NCI-H1105 treated with DMSO at 0.1 percent for 48 hours (cell line): ENCODE measurements around the gene IPO4.
"Not testable (repeated sequence)": the region's sequence is repeated elsewhere in the genome, so short reads cannot be mapped to it uniquely, and the experiment has no call there.

Experiments used
- DNase-seq: peaks from one replicate; lab custom pipeline; 2025; lab: John Stamatoyannopoulos, UW

Gene IPO4, protein sequence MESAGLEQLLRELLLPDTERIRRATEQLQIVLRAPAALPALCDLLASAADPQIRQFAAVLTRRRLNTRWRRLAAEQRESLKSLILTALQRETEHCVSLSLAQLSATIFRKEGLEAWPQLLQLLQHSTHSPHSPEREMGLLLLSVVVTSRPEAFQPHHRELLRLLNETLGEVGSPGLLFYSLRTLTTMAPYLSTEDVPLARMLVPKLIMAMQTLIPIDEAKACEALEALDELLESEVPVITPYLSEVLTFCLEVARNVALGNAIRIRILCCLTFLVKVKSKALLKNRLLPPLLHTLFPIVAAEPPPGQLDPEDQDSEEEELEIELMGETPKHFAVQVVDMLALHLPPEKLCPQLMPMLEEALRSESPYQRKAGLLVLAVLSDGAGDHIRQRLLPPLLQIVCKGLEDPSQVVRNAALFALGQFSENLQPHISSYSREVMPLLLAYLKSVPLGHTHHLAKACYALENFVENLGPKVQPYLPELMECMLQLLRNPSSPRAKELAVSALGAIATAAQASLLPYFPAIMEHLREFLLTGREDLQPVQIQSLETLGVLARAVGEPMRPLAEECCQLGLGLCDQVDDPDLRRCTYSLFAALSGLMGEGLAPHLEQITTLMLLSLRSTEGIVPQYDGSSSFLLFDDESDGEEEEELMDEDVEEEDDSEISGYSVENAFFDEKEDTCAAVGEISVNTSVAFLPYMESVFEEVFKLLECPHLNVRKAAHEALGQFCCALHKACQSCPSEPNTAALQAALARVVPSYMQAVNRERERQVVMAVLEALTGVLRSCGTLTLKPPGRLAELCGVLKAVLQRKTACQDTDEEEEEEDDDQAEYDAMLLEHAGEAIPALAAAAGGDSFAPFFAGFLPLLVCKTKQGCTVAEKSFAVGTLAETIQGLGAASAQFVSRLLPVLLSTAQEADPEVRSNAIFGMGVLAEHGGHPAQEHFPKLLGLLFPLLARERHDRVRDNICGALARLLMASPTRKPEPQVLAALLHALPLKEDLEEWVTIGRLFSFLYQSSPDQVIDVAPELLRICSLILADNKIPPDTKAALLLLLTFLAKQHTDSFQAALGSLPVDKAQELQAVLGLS

DNA sequence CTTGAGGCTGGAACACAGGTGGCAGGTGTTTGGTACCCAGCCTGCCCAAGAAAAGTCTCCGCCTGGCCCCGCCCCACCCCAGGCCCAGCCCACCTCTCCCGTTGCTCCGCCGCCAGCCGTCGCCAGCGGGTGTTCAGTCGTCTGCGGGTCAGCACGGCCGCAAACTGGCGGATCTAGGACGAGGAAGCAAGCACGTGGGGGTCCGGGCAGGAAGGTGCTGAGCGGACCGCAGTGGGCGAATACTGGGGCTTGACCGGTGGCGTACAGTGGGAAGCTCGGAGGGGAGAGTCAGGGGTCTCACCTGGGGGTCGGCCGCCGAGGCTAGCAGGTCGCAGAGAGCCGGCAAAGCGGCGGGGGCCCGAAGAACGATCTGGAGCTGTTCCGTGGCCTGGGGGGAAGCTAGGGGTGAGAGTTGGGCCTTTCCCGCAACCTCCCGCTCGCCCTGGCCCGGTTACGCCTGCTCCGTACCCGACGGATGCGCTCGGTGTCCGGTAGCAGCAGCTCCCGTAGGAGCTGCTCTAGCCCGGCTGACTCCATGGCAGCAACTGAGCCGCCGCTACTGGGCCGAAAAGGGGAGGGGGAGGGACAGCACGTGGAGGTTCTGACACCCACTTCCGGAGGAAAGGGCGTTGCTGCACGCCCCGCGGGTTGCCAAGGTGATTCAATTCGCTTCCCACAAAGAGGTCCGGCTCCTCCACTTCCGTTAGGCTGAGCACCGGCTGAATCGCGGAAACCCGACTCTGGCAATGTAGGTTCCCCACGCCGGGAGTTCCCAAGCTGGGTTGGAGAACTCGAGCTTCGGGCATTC, at the start of gene IPO4:
IPO4 (minus strand) TSS at position 566 of the 808 bp plus-strand sequence; CDS start at position 537, 29 bp downstream.
- peak; percentile 97 for DNase-seq

DNA sequence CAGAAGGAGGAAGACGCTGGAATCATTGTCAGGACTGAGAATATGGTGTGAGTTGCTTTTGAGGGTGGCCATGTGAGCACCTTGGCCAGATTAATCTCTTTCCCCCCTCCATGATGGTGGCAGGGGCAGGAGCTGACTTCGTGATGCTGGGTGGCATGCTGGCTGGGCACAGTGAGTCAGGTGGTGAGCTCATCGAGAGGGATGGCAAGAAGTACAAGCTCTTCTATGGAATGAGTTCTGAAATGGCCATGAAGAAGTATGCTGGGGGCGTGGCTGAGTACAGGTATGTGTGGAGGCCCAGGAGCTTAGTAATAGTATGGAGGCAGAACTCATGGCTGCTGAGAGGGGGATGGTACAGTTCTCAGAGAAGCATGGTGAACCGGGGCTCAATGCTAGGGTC, 49.5 kb upstream of the IPO4 start:
- no peak for DNase-seq

DNA sequence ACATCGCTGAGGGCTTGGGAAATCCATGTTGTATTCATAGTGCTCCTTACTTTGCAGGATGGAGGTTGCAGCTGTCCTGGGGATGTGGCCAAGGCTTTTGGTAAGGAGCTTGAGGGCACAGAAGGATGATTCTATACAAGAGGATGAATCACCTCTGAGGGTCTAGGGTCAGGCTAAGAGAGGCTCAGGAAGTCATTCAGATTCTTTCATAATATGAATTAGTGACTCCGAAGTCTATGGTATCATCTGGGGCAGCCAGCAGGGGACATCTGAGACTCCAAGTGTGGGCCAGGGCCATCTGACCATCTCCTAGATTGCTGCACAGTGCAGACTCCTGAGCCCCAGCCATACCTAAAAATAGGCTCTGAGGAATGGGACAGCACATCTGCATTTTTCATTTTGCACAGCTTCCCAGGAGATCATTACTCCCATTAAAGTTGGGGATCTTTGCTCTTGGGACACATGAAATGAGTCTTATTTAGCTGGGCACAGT, 48.9 kb upstream of the IPO4 start:
- no peak for DNase-seq

DNA sequence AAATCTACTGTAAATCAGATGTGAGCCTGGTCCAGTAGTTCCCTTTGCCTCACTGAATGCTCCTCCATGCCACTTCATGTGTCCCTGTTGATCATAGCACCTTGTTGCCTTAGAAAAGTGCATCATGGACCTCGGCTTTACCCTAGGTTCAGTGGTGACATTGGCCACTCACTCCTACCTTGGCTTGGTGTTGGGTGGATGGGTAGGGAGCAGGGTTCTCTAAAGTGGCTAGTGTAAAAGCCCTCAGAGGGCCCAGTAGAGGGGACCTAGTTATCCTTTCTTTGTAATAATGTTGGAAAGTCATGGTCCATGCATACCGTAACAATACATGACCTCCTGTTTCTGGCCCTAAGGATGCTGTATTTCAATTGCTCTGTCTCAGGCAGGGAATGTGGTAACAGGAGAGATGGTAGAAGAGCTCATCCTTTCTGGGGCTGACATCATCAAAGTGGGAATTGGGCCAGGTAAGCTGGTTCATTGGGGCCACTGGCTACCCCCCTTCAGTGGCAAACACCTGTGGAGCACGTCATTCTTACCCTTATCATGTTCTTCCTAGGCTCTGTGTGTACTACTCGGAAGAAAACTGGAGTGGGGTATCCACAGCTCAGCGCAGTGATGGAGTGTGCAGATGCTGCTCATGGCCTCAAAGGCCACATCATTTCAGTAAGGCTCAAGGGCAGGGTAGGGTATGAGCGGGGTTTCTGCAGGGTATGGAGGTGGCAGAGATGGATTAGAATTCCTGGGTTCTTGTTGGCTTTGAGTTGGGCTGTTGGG, 48.3 kb upstream of the IPO4 start:
- DNase-seq = no peak

DNA sequence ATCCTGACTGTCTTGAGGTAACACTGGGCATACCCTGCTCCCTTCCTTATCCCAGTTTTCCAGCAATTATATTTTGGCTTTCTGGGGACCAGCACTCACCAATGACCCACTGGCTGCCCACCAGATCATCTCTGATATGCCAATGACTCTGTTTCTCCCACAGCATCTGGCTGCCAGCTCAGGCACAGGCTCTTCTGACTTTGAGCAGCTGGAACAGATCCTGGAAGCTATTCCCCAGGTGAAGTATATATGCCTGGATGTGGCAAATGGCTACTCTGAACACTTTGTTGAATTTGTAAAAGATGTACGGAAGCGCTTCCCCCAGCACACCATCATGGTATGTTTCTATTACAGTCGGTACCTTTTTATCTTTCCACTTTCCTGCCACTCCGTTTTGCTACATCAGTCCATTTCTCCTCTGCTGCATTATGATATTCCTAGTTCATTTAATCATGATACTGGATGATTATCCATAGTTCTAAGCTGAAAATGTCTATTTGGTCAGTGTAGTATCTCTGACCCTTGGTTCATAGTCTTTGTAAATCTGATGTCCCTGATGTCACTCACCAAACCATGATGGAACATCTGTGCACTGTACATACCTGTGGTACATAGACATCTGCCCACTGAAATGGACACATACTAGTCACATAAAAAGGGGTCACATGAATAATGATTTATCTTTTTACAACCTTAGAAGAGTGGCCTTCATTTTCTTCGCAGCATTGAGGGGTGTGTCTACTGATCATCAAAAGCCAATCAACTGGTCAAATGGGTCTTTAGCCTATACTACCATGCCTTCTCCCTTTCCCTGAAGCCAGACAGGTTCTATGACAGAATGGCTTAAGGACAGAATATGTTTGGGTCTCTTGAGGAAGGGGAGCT, 47.4 kb upstream of the IPO4 start:
- DNase-seq = no peak

DNA sequence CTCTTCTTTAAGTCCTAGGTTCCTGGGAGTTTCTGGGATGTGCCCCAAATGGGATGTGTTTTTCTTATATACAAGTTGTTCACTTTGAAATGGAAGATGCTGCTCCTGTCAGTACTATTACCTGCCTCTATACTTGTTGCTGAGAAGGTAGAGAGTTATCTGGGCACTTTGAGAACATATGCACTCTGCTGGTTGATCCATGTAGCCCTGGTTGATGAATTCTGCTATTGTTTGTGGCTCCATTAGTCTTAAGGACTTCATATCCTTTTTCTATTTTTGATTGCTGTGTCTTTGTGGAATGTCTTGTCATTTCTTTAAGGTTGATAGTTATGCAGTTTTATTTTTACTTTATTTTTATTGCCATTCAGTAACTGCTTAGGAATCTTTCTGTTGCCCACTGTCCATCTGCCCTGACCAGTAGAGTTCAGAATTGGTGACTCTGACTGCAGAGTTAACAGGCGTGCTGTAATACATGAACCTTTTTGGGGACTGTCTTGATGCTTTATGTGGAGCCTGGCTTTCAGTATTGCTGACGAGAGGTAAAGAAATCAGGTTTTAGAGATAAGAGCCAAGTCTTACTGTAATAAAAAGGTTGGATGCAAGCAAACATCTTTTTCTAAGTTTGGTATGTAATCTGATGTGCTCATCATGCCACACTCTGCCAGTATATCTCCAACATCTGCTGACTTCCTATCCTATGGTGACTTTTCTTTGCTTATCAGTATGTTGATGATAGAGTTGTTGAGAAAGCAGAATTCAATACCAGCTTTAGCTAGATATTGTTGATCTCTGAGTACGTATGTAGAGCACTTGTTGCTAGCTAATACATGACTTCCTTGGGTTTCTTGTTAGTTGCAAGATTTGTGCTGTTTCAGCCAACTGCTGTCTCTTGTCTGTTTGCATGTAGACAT, 45.7 kb upstream of the IPO4 start:
- no peak for DNase-seq

DNA sequence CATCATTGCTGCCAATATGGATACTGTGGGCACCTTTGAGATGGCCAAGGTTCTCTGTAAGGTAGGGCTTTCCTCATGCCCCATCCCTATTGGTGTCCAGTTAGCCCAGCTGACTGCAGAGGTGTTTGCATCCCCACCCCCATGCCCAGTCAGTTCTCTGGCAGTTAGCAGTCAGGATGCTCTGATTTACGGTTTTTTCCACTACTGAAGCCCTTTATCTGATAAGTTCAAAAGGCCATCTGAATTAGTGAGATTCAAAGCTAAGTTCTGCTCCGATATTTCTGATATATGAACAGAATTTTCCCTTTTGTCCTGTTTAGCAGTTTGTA, 44.9 kb upstream of the IPO4 start:
- DNase-seq = no peak

DNA sequence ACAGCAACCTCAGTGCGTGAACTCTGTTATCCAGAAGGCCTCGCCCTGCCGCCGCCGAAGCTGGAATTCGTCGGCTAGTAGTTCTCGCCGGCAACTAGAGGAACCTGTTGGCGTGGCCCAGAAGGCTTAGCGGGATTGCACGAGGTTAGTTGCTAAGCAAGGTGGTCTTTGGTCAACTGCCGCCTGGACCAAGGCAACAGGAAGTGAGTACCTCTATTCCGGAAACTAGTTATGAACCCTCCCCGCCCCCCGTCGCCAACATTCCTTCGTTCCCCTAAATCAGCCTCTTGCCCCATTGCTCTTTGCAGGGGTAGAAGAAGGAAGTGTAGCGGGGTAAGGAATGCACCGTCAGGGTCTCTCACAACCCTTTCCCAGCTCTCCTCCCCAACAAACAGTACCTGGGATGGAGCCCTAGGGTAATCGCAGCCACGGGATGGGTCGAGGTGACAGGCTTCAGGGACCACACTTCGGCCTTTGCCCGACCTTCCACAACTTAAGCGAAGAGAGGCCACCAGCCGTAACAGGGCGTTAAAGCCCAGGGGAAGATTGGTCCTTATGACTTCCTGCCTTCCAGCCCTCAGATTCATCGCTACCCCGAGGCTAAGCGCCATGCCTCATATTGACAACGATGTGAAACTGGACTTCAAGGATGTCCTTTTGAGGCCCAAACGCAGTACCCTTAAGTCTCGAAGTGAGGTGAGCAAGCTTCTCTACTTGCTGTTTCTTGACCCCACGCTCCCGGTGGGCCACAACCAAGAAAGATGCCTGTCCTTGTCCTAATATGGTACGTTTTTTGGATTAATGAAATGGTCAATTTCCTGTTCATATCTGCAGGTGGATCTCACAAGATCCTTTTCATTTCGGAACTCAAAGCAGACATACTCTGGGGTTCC, 44.3 kb upstream of the IPO4 start, which contains the start of gene GMPR2:
GMPR2 (plus strand) TSS at position 285 of the 893 bp plus-strand sequence; CDS start at position 610, 325 bp downstream.
- peak; percentile 79 for DNase-seq

DNA sequence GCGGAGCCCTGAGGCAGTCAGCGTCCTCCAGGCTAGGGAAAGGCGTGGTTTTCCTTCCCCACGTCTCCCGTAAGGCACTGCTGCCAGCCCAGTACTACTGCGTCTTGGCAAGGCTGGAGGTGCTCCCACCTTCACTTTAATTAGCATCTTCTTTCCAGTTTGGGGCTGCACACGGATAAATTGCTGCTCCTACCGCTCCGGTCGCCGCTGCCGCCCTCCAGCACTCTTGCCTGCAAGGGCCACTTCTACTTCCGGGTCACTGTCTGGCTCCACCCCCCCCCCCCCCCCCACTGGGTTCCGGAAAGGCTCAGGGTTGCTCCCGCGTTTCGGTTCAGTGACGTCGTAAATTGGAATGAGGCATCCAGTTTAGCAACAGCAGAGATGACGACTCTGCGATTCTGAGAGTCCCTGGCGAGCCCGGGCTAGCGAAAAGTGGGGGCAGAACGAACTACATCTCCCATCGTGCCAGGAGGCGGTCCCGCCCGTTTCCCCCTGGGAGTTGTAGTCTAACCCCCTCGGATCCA, 43.6 kb upstream of the IPO4 start, which contains the start of gene NEDD8:
NEDD8 (minus strand) TSS at position 247 of the 524 bp plus-strand sequence; CDS start at position 147, 100 bp downstream.
- DNase-seq = peak; percentile 85

DNA sequence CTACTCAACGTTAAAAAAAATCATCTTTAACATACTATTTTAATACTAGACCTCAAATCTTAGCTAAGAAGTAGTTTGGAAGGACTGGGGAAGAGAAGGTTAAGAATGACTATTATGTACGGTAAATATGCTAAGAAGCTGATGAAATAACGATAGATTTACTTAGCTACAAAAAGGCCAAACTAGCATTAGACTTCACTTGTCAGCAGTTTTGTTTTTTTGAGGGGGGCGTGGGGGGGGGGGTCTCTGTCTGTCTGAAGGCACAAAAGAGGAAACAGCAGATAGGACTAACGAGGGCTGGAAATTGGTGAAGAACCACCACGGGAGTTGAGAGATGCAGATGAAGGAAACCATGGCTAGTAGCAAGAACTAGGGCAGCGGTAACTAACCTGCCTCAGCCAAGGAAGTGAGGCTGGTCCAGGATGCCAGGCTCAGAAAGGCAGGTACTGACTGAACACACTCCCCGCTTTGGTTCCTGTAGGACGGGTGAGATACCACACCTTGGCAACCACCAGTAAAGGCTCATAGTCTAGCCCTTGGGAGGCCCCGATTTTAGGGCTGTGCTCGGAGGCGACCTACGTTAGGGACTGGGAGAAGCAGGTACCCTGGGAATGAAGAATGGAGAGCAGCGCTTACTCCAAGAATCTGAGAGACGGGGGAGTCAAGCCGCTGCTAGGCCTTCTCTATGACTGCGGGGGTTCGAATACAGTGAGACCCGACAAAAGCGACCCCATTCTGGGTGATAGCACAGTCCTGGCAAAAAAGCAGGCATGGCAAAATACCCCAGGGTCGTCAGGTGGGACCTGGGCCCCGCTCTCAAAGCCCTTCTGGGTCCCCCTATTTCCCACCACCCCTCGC, 42.9 kb upstream of the IPO4 start:
- no peak for DNase-seq

DNA sequence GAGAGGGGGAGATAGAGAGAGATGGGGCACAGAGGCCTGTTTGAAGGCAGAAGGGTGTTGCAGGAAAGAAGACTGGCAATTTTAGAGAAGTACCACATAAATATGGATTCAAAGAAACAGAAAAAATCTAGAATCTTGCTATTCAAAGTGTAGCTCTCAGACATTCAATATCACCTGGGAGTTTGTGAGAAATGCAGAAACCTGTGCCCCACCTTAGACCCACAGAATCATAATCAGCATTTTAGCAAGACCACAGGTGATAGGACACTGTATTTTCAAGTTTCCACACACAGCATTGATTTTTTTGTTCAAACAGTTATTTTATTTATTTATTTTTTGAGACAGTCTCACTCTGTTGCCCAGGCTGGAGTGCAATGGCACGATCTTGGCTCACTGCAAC, 40.3 kb upstream of the IPO4 start:
- DNase-seq = no peak

DNA sequence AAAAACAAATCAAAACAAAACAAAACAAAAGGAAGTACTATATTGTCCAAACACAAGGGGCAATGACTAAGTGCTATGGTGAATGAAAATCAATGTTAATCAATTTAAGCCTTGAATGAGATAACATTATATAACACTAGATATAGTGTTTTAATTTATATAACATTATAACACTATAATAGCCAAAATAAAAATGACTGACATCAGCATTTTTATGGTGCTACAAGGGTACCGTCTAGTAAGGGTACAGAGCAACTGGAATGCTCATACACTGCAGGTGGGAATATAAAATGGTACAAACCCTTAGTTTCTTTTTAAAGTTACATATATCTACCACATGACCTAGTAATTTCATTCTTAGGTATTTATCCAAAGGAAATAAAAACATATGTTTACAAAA, 37.9 kb upstream of the IPO4 start:
- no peak for DNase-seq

DNA sequence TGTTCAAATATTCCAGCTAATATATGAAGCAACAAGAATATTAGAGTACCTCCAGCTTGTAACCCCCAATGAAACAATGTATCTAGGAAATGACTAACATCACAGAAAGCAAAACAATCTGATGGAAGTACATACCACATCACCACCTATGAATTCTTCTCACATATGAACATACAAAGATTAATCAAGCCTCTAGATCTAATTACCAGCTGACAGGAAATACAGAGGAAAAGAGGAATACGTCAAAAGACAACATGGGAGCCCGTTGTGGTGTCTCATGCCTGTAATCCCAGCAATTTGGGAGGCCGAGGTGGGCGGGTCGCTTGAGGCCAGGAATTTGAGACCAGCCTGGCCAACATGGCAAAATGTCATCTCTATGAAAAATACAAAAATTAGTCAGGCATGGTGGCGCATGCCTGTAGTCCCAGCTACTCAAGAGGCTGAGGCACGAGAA, 36.0 kb upstream of the IPO4 start:
- no peak for DNase-seq

DNA sequence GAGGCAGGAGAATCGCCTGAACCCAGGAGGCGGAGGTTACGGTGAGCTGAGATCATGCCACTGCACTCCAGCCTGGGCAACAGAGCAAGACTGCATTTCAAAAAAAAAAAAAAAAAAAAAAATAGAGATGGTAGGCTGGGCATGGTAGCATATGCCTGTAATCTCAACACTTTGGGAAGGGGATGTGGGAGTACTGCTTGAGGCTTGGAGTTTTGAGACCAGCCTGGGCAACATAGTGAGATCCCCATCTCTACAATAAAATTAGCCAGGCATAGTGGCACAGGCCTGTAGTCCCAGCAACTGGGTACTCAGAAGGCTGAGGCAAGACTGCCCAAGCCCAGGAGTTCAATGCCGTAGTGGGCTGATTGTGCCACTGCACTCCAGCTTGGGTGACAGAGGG, 34.4 kb upstream of the IPO4 start:
- not testable (repeated sequence) for DNase-seq

DNA sequence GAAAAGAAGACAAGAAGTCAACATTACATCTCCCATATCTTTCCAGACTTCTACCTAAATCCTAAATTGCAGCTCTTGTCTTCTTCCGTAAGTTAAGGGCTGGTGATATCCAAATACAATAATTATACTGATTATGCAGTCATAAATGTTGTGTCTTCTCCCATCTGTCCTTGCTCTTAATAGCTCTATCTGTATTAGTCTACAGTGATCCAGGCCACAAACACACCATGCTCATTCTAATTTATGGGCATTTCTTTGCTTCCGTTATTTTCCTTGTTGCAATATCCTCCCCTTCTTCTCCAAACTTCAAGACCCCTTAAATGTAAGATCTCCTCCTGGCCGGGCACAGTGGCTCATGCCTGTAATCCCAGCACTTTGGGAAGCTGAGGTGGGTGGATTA, 30.9 kb upstream of the IPO4 start:
- no peak for DNase-seq

DNA sequence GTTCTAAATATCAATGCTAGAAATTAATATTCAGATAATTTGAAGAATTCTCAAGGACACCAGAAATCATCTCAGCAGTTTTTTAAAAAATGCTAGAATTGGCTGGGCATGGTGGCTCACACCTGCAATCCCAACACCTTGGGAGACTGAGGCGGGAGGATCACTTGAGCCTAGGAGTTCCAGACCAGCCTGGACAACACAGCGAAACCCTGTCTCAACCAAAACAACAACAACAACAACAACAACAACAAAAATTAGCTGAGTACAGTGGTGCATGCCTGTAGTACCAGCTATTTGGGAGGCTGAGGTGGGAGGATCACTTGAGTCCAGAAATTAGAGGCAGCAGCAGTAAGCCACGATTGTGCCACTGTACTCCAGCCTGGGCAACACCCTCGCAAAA, 30.5 kb upstream of the IPO4 start:
- no peak for DNase-seq
